HEK293T (cell line): ENCODE data around the gene SLC35G3.

Experiments
- CTCF ChIA-PET: fragments of 350-600 bp; formaldehyde crosslinking; extraction: SDS; loops from one replicate; lab custom pipeline; 2021; ENCODE audit warnings: antibody characterized with exemption, inconsistent platforms; lab: Yijun Ruan, JAX
- POLR2A ChIA-PET: fragments of 350-600 bp; formaldehyde crosslinking; extraction: SDS; loops from one replicate; lab custom pipeline; 2020; ENCODE audit warnings: antibody characterized with exemption, inconsistent platforms; lab: Yijun Ruan, JAX
- DNase-seq: peaks from one replicate; pipeline ENCODE4 v3.0.0; 2012; ENCODE audit warnings: mixed read lengths; ENCODE audit errors: extremely low spot score
- ARNT ChIP-seq: fragments of 450-650 bp; IDR thresholded peaks from 2 replicates; pipeline ENCODE4 v1.6.1; 2017; ENCODE audit warnings: mild to moderate bottlenecking
- BHLHE40 ChIP-seq: fragments of 450-650 bp; IDR thresholded peaks from 2 replicates; pipeline ENCODE4 v1.6.1; 2016; ENCODE audit warnings: mild to moderate bottlenecking, moderate library complexity, borderline replicate concordance
- CTBP1 ChIP-seq: fragments of 450-650 bp; IDR thresholded peaks from 2 replicates; pipeline ENCODE4 v1.6.1; 2016; ENCODE audit warnings: borderline replicate concordance
- ELF4 ChIP-seq: fragments of 450-650 bp; IDR thresholded peaks from 2 replicates; pipeline ENCODE4 v1.6.1; 2017; ENCODE audit warnings: antibody characterized with exemption
- FOXA1 ChIP-seq: fragments of 450-650 bp; IDR thresholded peaks from 2 replicates; pipeline ENCODE4 v1.6.1; 2016; ENCODE audit warnings: mild to moderate bottlenecking
- FOXK2 ChIP-seq: fragments of 450-650 bp; IDR thresholded peaks from 2 replicates; pipeline ENCODE4 v1.6.1; 2016; ENCODE audit warnings: mild to moderate bottlenecking
- FOXM1 ChIP-seq: fragments of 450-650 bp; IDR thresholded peaks from 2 replicates; pipeline ENCODE4 v1.6.1; 2017; ENCODE audit warnings: mild to moderate bottlenecking, borderline replicate concordance
- HDGF ChIP-seq: fragments of 450-650 bp; IDR thresholded peaks from 2 replicates; pipeline ENCODE4 v1.6.1; 2017; ENCODE audit warnings: antibody characterized with exemption, borderline replicate concordance
- L3MBTL2 ChIP-seq: fragments of 450-650 bp; conservative IDR thresholded peaks from 2 replicates; pipeline ENCODE4 v1.6.1; 2016; ENCODE audit warnings: mild to moderate bottlenecking
- LEF1 ChIP-seq: fragments of 450-650 bp; IDR thresholded peaks from 2 replicates; pipeline ENCODE4 v1.6.1; 2017; ENCODE audit warnings: mild to moderate bottlenecking, borderline replicate concordance
- NFRKB ChIP-seq: fragments of 450-650 bp; IDR thresholded peaks from 2 replicates; pipeline ENCODE4 v1.6.1; 2016; ENCODE audit warnings: mild to moderate bottlenecking, moderate library complexity
- PKNOX1 ChIP-seq: fragments of 450-650 bp; IDR thresholded peaks from 2 replicates; pipeline ENCODE4 v1.6.1; 2016
- SP1 ChIP-seq: fragments of 450-650 bp; IDR thresholded peaks from 2 replicates; pipeline ENCODE4 v1.6.1; 2017
- SUZ12 ChIP-seq: fragments of 450-650 bp; IDR thresholded peaks from 2 replicates; pipeline ENCODE4 v1.6.1; 2016; ENCODE audit warnings: mild to moderate bottlenecking
- TARDBP ChIP-seq: fragments of 450-650 bp; IDR thresholded peaks from 2 replicates; pipeline ENCODE4 v1.6.1; 2016
- ZNF384 ChIP-seq: fragments of 450-650 bp; IDR thresholded peaks from 2 replicates; pipeline ENCODE4 v1.6.1; 2016

The SLC35G3 gene

GRCh38 chr17:35171834-35172233, 22.4 kb downstream of the SLC35G3 start:
- POLR2A ChIA-PET = no interaction called here
- TF ChIP-seq LEF1 = no peak
- TF ChIP-seq HDGF = no peak
- no peak for TF ChIP-seq ELF4
- TF ChIP-seq TARDBP = no peak
- TF ChIP-seq FOXA1 = no peak
- TF ChIP-seq ARNT = no peak
- no peak for TF ChIP-seq FOXM1
- TF ChIP-seq FOXK2 = no peak
- no peak for TF ChIP-seq L3MBTL2
- no peak for TF ChIP-seq NFRKB
- TF ChIP-seq BHLHE40 = no peak
- TF ChIP-seq SUZ12 = no peak
- no peak for TF ChIP-seq SP1
- no peak for TF ChIP-seq PKNOX1
- CTCF ChIA-PET = interaction anchor here (1.4 kb wide), 1 partner anchor 363 kb away, joined by 4 read pairs; no protein-coding TSS in a partner anchor
- no peak for DNase-seq

GRCh38 chr17:35170968-35171771, 23.0 kb downstream of the SLC35G3 start:
- ChIA-PET CTCF (interaction anchor here (1.0 to 1.4 kb wide), 3 partner anchors 140 to 368 kb away, joined by 3 to 4 read pairs (median 3); no protein-coding TSS in a partner anchor), POLR2A (no interaction called here)
- DNase-seq = peak; percentile 17
- no peak for TF ChIP-seq ELF4
- no peak for TF ChIP-seq PKNOX1
- TF ChIP-seq FOXM1 = no peak
- no peak for TF ChIP-seq LEF1
- TF ChIP-seq HDGF = no peak
- TF ChIP-seq TARDBP = no peak
- no peak for TF ChIP-seq SP1
- TF ChIP-seq FOXK2 = no peak
- TF ChIP-seq BHLHE40 = no peak
- TF ChIP-seq CTBP1 = no peak
- TF ChIP-seq ARNT = no peak
- no peak for TF ChIP-seq NFRKB
- TF ChIP-seq ZNF384 = no peak

- POLR2A ChIA-PET = no interaction called here
- no peak for DNase-seq
- no peak for TF ChIP-seq BHLHE40
- TF ChIP-seq TARDBP = no peak
- no peak for TF ChIP-seq FOXM1
- no peak for TF ChIP-seq NFRKB
- TF ChIP-seq L3MBTL2 = no peak
- no peak for TF ChIP-seq FOXA1
- TF ChIP-seq SP1 = no peak
- no peak for TF ChIP-seq FOXK2
- no peak for TF ChIP-seq LEF1
- no peak for TF ChIP-seq PKNOX1
- no peak for TF ChIP-seq ARNT
- no peak for TF ChIP-seq HDGF
- no peak for TF ChIP-seq SUZ12
- no peak for TF ChIP-seq ELF4
- no peak for TF ChIP-seq CTBP1
- no peak for TF ChIP-seq ZNF384
- CTCF ChIA-PET = no interaction called here
Measured at GRCh38 chr17:35169835-35170363, 24.3 kb downstream of the SLC35G3 start.

GRCh38 chr17:35167666-35168065, 26.5 kb downstream of the SLC35G3 start:
- ChIA-PET CTCF (no interaction called here), POLR2A (interaction anchor here (0.9 kb wide), 1 partner anchor 206 kb away, joined by 4 read pairs; the partner anchor contains the start of gene SLFN11)
- no peak for DNase-seq
- TF ChIP-seq TARDBP (no peak), ELF4 (no peak), FOXM1 (no peak), ZNF384 (no peak), PKNOX1 (no peak), HDGF (no peak), BHLHE40 (no peak), SUZ12 (no peak), FOXK2 (no peak)

GRCh38 chr17:35167046-35167445, 27.1 kb downstream of the SLC35G3 start:
- POLR2A ChIA-PET = no interaction called here
- CTCF ChIA-PET = no interaction called here
- DNase-seq = no peak
- no peak for TF ChIP-seq ZNF384
- no peak for TF ChIP-seq BHLHE40
- no peak for TF ChIP-seq HDGF
- no peak for TF ChIP-seq LEF1
- no peak for TF ChIP-seq ELF4
- no peak for TF ChIP-seq CTBP1
- no peak for TF ChIP-seq SP1
- no peak for TF ChIP-seq FOXM1
- TF ChIP-seq PKNOX1 = no peak
